Measurements from ENCODE around the gene ASIC4. TPM values are rescaled to one million over a fixed set of nuclear protein-coding genes. Genes with fewer than 3 reads are reported as not detected.

ASIC4 gene
- total and polyA plus RNA-seq, 2 experiments from 2014 or later, result 0.13 to 3.6 TPM

DNA sequence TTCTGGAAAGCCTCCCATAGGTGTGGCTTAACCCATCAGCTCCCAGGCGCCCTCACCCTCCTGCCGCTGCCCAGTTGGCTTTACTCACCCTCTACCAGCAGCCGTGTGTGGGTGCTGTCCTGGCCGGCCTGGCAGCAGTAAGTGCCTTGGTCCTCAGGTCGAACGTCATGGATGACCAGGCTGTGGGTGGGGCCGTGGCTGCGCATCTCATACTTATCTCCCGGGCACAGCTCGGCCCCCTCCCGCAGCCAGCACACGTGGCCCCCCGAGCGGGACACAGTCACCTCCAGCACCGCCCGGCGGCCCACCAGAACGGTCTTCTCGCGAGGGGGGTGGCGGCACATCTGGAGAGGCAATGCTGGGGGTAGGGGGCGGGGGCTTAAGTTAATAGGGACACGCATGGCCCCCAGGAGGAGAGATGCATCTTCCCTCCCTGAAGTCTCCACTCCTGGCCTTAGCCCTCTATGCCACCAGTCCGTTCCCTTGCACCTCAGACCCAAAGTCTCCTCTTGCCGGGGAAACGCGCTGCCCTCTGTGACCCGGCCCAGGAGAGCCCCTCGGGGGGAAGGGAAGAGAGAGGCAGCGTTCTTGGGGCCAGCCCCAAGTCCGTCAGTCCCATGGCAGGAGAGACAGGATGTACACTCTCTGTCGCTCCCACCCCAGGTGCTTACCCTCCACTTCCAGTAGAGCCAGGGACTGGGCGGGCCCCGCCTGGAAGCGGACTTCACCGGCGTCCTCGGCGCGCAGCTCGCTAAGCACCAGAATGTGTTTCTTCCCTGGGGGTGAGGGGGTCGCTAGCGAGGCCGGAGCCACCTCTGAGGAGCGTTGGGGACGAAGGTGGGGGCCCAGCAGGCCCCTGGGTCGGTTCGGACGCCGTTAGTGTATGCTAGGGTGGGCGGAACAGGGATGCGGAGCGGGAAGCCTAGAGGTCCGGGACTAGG, 37.4 kb downstream of the ASIC4 start (continued):
- TF ChIP-seq, protein P1, sequence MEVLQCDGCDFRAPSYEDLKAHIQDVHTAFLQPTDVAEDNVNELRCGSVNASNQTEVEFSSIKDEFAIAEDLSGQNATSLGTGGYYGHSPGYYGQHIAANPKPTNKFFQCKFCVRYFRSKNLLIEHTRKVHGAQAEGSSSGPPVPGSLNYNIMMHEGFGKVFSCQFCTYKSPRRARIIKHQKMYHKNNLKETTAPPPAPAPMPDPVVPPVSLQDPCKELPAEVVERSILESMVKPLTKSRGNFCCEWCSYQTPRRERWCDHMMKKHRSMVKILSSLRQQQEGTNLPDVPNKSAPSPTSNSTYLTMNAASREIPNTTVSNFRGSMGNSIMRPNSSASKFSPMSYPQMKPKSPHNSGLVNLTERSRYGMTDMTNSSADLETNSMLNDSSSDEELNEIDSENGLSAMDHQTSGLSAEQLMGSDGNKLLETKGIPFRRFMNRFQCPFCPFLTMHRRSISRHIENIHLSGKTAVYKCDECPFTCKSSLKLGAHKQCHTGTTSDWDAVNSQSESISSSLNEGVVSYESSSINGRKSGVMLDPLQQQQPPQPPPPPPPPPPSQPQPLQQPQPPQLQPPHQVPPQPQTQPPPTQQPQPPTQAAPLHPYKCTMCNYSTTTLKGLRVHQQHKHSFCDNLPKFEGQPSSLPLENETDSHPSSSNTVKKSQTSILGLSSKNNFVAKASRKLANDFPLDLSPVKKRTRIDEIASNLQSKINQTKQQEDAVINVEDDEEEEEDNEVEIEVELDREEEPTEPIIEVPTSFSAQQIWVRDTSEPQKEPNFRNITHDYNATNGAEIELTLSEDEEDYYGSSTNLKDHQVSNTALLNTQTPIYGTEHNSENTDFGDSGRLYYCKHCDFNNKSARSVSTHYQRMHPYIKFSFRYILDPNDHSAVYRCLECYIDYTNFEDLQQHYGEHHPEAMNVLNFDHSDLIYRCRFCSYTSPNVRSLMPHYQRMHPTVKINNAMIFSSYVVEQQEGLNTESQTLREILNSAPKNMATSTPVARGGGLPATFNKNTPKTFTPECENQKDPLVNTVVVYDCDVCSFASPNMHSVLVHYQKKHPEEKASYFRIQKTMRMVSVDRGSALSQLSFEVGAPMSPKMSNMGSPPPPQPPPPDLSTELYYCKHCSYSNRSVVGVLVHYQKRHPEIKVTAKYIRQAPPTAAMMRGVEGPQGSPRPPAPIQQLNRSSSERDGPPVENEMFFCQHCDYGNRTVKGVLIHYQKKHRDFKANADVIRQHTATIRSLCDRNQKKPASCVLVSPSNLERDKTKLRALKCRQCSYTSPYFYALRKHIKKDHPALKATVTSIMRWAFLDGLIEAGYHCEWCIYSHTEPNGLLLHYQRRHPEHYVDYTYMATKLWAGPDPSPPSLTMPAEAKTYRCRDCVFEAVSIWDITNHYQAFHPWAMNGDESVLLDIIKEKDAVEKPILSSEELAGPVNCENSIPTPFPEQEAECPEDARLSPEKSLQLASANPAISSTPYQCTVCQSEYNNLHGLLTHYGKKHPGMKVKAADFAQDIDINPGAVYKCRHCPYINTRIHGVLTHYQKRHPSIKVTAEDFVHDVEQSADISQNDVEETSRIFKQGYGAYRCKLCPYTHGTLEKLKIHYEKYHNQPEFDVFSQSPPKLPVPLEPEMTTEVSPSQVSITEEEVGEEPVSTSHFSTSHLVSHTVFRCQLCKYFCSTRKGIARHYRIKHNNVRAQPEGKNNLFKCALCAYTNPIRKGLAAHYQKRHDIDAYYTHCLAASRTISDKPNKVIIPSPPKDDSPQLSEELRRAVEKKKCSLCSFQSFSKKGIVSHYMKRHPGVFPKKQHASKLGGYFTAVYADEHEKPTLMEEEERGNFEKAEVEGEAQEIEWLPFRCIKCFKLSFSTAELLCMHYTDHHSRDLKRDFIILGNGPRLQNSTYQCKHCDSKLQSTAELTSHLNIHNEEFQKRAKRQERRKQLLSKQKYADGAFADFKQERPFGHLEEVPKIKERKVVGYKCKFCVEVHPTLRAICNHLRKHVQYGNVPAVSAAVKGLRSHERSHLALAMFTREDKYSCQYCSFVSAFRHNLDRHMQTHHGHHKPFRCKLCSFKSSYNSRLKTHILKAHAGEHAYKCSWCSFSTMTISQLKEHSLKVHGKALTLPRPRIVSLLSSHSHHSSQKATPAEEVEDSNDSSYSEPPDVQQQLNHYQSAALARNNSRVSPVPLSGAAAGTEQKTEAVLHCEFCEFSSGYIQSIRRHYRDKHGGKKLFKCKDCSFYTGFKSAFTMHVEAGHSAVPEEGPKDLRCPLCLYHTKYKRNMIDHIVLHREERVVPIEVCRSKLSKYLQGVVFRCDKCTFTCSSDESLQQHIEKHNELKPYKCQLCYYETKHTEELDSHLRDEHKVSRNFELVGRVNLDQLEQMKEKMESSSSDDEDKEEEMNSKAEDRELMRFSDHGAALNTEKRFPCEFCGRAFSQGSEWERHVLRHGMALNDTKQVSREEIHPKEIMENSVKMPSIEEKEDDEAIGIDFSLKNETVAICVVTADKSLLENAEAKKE (CRISPR knock-in tag; IDR thresholded peaks at IDR 0.05), result no peak

DNA sequence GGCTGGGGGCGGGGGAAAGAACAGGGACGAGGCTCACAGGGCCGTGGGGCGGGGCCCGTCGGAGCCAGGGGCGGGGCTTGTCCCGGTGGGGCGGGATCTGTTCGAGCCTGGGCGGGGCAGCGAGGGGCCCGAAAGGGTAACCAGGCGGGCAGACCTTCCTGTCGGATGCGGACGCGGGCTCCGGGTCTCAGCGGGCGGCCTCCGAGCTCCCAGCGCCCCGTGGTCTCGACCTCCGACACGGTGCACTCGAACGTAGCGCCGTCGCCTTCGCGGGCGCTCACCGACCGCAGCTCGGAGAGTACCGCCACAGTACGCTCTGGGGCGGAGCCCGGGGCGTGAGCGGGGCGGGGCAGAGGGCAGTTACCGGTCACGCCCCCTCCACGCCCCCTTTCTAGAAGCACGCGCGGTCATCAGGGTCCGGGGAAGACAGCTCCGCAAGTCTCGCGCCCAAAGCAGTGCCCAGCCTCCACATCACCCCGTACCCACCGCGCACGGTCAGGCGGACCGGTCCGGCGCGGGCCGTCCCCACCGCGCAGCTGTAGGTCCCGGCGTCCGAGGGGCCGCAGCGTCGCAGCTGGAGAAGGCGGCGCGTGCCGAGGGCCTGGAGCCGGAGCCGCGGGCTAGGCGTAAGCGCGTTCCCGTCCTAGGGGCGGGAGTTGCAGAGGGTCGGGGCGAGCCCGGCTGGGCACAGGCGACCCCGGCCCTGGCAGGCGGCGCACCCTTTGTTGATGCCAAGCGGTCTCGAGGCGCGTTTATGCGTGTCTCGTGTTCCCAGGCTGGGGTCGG, 38.3 kb downstream of the ASIC4 start:
- peak; percentile 82 for ATAC-seq
- Mint-ChIP-seq H3K27me3 (ENCODE audit: insufficient read depth, low read depth, poor library complexity) (peaks cover 34% of the 10 kb centered on the region), H3K4me1 (peaks cover 13% of the 10 kb centered on the region), H3K9me3 (no peaks in the 10 kb centered on the region; the same call in 2 of the 3 replicates), H3K27ac (peak overlapping the region; percentile 86; the same call in 1 of the 2 replicates), H3K36me3 (ENCODE audit: low read depth) (peaks cover 18% of the 10 kb centered on the region; the same call in 2 of the 3 replicates), H3K4me3 (peak overlapping the region; percentile 90)
- Histone ChIP-seq H3K4me2 (peak overlapping the region; percentile 99), H3K4me1 (ENCODE audit: insufficient read depth) (peaks cover 10% of the 10 kb centered on the region), H4K20me1 (replicated peaks; ENCODE audit: insufficient read depth) (no peaks in the 10 kb centered on the region), H3K36me3 (ENCODE audit: insufficient read depth) (no peaks in the 10 kb centered on the region; the same call in 1 of the 2 replicates), H3K9me2 (ENCODE audit: insufficient read depth) (no peaks in the 10 kb centered on the region), H2AFZ (peak overlapping the region; percentile 86; the same call in 1 of the 2 replicates), H3K27ac (ENCODE audit: low read depth) (peak overlapping the region; percentile 88; the same call in 1 of the 2 replicates), H3F3A (replicated peaks; ENCODE audit: low read depth) (peaks cover 4% of the 10 kb centered on the region; the same call in 1 of the 2 replicates), H3K4me3 (peak overlapping the region; percentile 98), H3K27me3 (ENCODE audit: insufficient read depth) (peaks cover 17% of the 10 kb centered on the region), H3K79me2 (replicated peaks; ENCODE audit: insufficient read depth) (no peaks in the 10 kb centered on the region)
- peak; percentile 96 for DNase-seq (ENCODE audit: low spot score)
- TF ChIP-seq POLR2AphosphoS5 (IDR thresholded peaks at IDR 0.05; ENCODE audit: low read depth) (0 out of 2 replicates have a peak, but pooled peaks have one; percentile 22), STAT1 (IDR thresholded peaks at IDR 0.05; ENCODE audit: unreplicated experiment) (peak; percentile 95), CREB1 (CRISPR knock-in tag; IDR thresholded peaks at IDR 0.05; ENCODE audit: low read depth) (0 out of 2 replicates have a peak, but pooled peaks have one; percentile 27)
- TF ChIP-seq, protein P2, sequence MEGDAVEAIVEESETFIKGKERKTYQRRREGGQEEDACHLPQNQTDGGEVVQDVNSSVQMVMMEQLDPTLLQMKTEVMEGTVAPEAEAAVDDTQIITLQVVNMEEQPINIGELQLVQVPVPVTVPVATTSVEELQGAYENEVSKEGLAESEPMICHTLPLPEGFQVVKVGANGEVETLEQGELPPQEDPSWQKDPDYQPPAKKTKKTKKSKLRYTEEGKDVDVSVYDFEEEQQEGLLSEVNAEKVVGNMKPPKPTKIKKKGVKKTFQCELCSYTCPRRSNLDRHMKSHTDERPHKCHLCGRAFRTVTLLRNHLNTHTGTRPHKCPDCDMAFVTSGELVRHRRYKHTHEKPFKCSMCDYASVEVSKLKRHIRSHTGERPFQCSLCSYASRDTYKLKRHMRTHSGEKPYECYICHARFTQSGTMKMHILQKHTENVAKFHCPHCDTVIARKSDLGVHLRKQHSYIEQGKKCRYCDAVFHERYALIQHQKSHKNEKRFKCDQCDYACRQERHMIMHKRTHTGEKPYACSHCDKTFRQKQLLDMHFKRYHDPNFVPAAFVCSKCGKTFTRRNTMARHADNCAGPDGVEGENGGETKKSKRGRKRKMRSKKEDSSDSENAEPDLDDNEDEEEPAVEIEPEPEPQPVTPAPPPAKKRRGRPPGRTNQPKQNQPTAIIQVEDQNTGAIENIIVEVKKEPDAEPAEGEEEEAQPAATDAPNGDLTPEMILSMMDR (conservative IDR thresholded peaks at IDR 0.05; ENCODE audit: low read depth in 2 of 2), result no peak
